Measurements from ENCODE around the gene ZNF691. TPM values are rescaled to one million over a fixed set of nuclear protein-coding genes. Genes with fewer than 3 reads are reported as not detected.

The ZNF691 gene
- polyA plus RNA-seq, 1 experiment: 5.6 TPM

DNA sequence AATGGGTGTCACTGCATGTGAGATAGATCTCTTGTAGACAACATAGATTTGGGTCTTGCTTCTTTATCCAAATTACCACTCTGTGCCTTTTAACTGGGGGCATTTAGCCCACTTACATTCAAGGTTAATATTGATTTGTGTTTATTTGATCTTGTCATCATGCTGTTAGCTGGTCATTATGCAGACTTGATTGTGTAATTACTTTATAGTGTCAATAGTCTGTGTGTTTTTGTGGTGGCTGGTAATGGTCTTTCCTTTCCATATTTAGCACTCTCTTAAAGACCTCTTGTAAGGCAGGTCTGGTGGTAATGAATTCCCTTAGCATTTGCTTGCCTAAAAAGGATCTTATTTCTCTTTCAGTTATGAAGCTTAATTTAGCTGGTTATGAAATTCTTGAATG, 29.6 kb downstream of the ZNF691 start:
- no peak overlapping the region for H3K27ac ChIP-seq (ENCODE audit: low read depth, low read length)
- no peak for TF ChIP-seq CTCF (IDR thresholded peaks at IDR 0.05; ENCODE audit: low read depth, low read length)
- ChIA-PET CTCF (interaction anchor here (1.1 kb wide), 1 partner anchor 98 kb away, joined by 3 read pairs; no protein-coding TSS in a partner anchor), POLR2A (no interaction called here)
- H3K4me3 ChIP-seq (ENCODE audit: low read depth, low read length): no peak overlapping the region
- DNase-seq (ENCODE audit: low read depth, low spot score): no peak
- H3K9me3 ChIP-seq (ENCODE audit: control insufficient read depth, insufficient read depth, low read length): peaks cover 7% of the 10 kb centered on the region; the same call in 1 of the 2 replicates
- peaks cover 19% of the 10 kb centered on the region for H3K27me3 ChIP-seq (ENCODE audit: control insufficient read depth, insufficient read depth, low read length)

- ChIA-PET POLR2A (no interaction called here), CTCF (no interaction called here)
- no peak for DNase-seq (ENCODE audit: low read depth, low spot score)
- no peak overlapping the region for H3K27ac ChIP-seq (ENCODE audit: low read depth, low read length)
- TF ChIP-seq CTCF (IDR thresholded peaks at IDR 0.05; ENCODE audit: low read depth, low read length): no peak
- peaks cover 7% of the 10 kb centered on the region; the same call in 1 of the 2 replicates for H3K9me3 ChIP-seq (ENCODE audit: control insufficient read depth, insufficient read depth, low read length)
- H3K4me3 ChIP-seq (ENCODE audit: low read depth, low read length): no peak overlapping the region
- H3K27me3 ChIP-seq (ENCODE audit: control insufficient read depth, insufficient read depth, low read length): peaks cover 20% of the 10 kb centered on the region
Measured at GRCh38 chr1:42877380-42877779, 31.0 kb downstream of the ZNF691 start.

- ChIA-PET POLR2A (no interaction called here), CTCF (interaction anchor here (0.9 kb wide), 1 partner anchor 33 kb away, joined by 3 read pairs; no protein-coding TSS in a partner anchor)
- no peak for DNase-seq (ENCODE audit: low read depth, low spot score)
- H3K27me3 ChIP-seq (ENCODE audit: control insufficient read depth, insufficient read depth, low read length): peaks cover 18% of the 10 kb centered on the region
- H3K4me3 ChIP-seq (ENCODE audit: low read depth, low read length): no peak overlapping the region
- H3K27ac ChIP-seq (ENCODE audit: low read depth, low read length): no peak overlapping the region
- H3K9me3 ChIP-seq (ENCODE audit: control insufficient read depth, insufficient read depth, low read length): peaks cover 7% of the 10 kb centered on the region; the same call in 1 of the 2 replicates
- no peak for TF ChIP-seq CTCF (IDR thresholded peaks at IDR 0.05; ENCODE audit: low read depth, low read length)
Measured at GRCh38 chr1:42880384-42880783, 34.0 kb downstream of the ZNF691 start.

DNA sequence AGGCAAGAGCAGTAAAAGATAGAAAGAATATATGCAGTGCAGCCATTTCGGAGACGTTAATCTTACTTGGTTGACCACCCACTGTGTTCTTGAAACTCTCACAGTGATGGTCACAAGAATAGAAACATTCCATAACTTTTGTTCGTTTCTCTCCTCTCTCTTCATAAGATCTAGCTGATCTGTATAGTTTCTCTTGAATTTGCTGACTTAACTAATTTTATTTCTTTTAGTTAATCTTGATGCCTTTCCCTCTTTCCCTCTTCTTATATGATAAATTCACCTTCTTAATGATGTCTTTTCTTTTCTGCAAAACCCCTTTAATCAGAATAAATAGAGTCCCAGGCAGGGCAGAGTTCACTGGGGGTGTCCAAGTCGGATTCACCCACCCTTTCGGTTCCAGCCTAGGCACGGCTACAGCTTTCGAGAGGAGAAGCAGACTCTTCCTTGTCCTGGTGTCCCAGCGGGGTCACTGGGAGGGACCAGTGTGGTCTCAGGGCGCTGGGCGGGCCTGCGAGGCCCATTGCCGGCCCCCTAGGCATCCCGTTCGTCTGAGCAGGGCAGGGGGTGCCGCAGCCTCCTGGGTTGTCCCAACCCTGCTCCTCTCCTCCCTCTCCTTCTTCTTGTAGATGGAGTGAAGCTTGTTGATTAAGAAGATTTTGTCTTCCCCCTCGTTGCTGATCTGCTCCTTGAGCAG, 39.8 kb downstream of the ZNF691 start:
- peaks cover 8% of the 10 kb centered on the region for H3K27me3 ChIP-seq (ENCODE audit: control insufficient read depth, insufficient read depth, low read length)
- TF ChIP-seq CTCF (IDR thresholded peaks at IDR 0.05; ENCODE audit: low read depth, low read length): no peak
- peaks cover 13% of the 10 kb centered on the region; the same call in 1 of the 2 replicates for H3K9me3 ChIP-seq (ENCODE audit: control insufficient read depth, insufficient read depth, low read length)
- POLR2A ChIA-PET: no interaction called here
- CTCF ChIA-PET: no interaction called here
- DNase-seq (ENCODE audit: low read depth, low spot score): no peak
- no peak overlapping the region for H3K27ac ChIP-seq (ENCODE audit: low read depth, low read length)
- no peak overlapping the region for H3K4me3 ChIP-seq (ENCODE audit: low read depth, low read length)

- POLR2A ChIA-PET: no interaction called here
- CTCF ChIA-PET: no interaction called here
- no peak overlapping the region for H3K4me3 ChIP-seq (ENCODE audit: low read depth, low read length)
- TF ChIP-seq CTCF (IDR thresholded peaks at IDR 0.05; ENCODE audit: low read depth, low read length): no peak
- no peak overlapping the region for H3K27ac ChIP-seq (ENCODE audit: low read depth, low read length)
- H3K27me3 ChIP-seq (ENCODE audit: control insufficient read depth, insufficient read depth, low read length): peaks cover 8% of the 10 kb centered on the region
- H3K9me3 ChIP-seq (ENCODE audit: control insufficient read depth, insufficient read depth, low read length): peaks cover 13% of the 10 kb centered on the region; the same call in 1 of the 2 replicates
- no peak for DNase-seq (ENCODE audit: low read depth, low spot score)
Measured at GRCh38 chr1:42886800-42887199, 40.4 kb downstream of the ZNF691 start.
